ENCODE measurements around the gene MYO1A. TPM values are rescaled to one million over a fixed set of nuclear protein-coding genes. Genes with fewer than 3 reads are reported as not detected.
A peak's percentile ranks its signal among the peaks of the same experiment; 100 is the strongest.

Gene MYO1A
- total RNA-seq (2021) = 1.1 and 1.2 TPM in 2 replicates
- percentile 22 among the genes with signal in this experiment for Bru-seq, nascent RNA
- BruChase-seq, experiment 1, labeled RNA remaining after a 2-hour chase = percentile 19 among the genes with signal in this experiment
- BruChase-seq, experiment 2, labeled RNA remaining after a 6-hour chase = percentile 26 among the genes with signal in this experiment
- long read RNA-seq = 0 reads

DNA sequence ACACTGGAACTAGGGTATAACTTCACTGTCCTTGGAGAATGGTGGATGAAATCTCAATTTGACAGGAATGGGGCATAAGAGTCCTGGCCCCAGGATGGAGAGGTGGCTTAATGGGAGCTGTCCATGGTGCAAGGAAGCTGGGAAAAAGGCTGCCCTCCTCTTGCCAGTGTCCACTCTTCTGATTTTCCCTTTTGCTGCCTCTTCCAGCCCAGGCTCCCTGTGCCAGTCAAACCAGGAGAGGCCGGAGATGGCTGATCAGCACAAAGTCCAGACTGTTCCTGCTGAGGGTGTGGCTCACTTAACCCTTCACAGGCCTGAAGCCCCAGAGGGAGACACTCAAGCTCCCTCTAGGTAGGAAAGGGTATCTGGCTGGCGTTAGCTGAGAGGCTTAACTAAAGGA, at the start of gene MYO1A:
TSS of gene MYO1A (minus strand) at position 240 of the 400 bp plus-strand sequence. CDS start 1,806 bp downstream, outside the sequence.
- POLR2A ChIA-PET (ENCODE audit: low non-redundant PET) = no interaction called here
- H3K4me1 ChIP-seq (ENCODE audit: insufficient read depth, low read length, poor library complexity, severe bottlenecking) = no peaks in the 10 kb centered on the region

DNA sequence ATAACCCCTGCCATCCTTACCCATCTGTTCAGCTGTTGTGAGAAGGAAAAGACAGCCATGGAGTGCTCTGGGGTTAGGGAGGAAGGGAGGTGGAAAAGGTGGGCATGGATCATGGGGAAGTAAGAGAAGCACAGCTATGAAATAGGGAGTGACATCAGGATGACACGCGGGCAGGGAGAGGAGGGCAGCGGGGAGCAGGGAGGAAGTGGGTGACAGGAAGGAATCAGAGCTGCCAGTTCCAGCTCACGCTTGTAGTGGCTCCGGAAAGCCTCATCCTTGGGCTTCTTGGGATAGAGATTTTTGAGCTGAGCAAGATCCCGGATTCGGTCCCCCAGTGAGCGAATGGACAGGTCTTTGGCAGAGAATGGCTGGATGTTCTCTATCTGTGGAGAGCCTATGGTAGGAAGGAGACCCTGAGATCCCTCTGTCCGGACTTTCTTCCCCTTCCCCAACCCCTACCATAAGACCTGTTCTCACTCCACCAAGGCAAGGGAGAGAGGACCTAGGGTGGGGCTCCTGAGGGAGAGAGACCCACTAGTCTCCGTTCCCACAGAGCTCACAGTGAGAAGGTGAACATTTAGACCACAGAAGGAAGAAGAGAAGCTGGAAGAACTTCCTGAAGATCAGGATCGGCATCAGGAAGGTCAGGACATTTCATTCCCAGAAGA, 49.3 kb upstream of the MYO1A start:
- intact Hi-C loops (cut with micrococcal nuclease; ENCODE audit: unreplicated experiment) = no loop called here
- H3K9me3 ChIP-seq (ENCODE audit: low read depth, low read length, poor library complexity, severe bottlenecking) = no peaks in the 10 kb centered on the region
- H3K36me3 ChIP-seq (ENCODE audit: insufficient read depth, low read length, poor library complexity, severe bottlenecking) = peaks cover 57% of the 10 kb centered on the region
- no peaks in the 10 kb centered on the region for H3K27me3 ChIP-seq (replicated peaks; ENCODE audit: insufficient read depth, low read depth, low read length, poor library complexity)
- no peak for DNase-seq (ENCODE audit: low spot score)
- H3K4me3 ChIP-seq (ENCODE audit: low read depth, low read length, poor library complexity, severe bottlenecking) = no peak overlapping the region
- ChIA-PET CTCF (no interaction called here), POLR2A (ENCODE audit: low non-redundant PET) (interaction anchor here (0.6 kb wide), 1 partner anchor 25 kb away, joined by 3 read pairs; no protein-coding TSS in a partner anchor)
- peak overlapping the region; percentile 9 for H3K27ac ChIP-seq (ENCODE audit: low read depth, low read length, poor library complexity, severe bottlenecking)
- H3K4me1 ChIP-seq (ENCODE audit: insufficient read depth, low read length, poor library complexity, severe bottlenecking) = peaks cover 11% of the 10 kb centered on the region
- BruUV-seq (replicated peaks) = no TSS peak
- TF ChIP-seq, protein P1, sequence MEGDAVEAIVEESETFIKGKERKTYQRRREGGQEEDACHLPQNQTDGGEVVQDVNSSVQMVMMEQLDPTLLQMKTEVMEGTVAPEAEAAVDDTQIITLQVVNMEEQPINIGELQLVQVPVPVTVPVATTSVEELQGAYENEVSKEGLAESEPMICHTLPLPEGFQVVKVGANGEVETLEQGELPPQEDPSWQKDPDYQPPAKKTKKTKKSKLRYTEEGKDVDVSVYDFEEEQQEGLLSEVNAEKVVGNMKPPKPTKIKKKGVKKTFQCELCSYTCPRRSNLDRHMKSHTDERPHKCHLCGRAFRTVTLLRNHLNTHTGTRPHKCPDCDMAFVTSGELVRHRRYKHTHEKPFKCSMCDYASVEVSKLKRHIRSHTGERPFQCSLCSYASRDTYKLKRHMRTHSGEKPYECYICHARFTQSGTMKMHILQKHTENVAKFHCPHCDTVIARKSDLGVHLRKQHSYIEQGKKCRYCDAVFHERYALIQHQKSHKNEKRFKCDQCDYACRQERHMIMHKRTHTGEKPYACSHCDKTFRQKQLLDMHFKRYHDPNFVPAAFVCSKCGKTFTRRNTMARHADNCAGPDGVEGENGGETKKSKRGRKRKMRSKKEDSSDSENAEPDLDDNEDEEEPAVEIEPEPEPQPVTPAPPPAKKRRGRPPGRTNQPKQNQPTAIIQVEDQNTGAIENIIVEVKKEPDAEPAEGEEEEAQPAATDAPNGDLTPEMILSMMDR (conservative IDR thresholded peaks at IDR 0.05; ENCODE audit: low read depth, low read length) = no peak
- no peak for TF ChIP-seq EZH2 (IDR thresholded peaks at IDR 0.05; ENCODE audit: borderline replicate concordance, low read depth, low read length, poor library complexity, severe bottlenecking)

More for the DNA sequence above, at the start of gene MYO1A:
- no TSS peak for BruUV-seq (replicated peaks)
- Histone ChIP-seq H3K27ac (ENCODE audit: low read depth, low read length, poor library complexity, severe bottlenecking) (no peak within 1 kb of the TSS), H3K4me3 (ENCODE audit: low read depth, low read length, poor library complexity, severe bottlenecking) (no peak within 1 kb of the TSS), H3K36me3 (ENCODE audit: insufficient read depth, low read length, poor library complexity, severe bottlenecking) (no peaks in the 10 kb centered on the region), H3K9me3 (ENCODE audit: low read depth, low read length, poor library complexity, severe bottlenecking) (no peaks in the 10 kb centered on the region), H3K27me3 (replicated peaks; ENCODE audit: insufficient read depth, low read depth, low read length, poor library complexity) (no peaks in the 10 kb centered on the region)
- TF ChIP-seq, protein P1 (conservative IDR thresholded peaks at IDR 0.05; ENCODE audit: low read depth, low read length) = no peak
- no peak for TF ChIP-seq EZH2 (IDR thresholded peaks at IDR 0.05; ENCODE audit: borderline replicate concordance, low read depth, low read length, poor library complexity, severe bottlenecking)
- intact Hi-C loops (cut with micrococcal nuclease; ENCODE audit: unreplicated experiment) = no loop called here
- CTCF ChIA-PET = no interaction called here
- DNase-seq (ENCODE audit: low spot score) = no peak

DNA sequence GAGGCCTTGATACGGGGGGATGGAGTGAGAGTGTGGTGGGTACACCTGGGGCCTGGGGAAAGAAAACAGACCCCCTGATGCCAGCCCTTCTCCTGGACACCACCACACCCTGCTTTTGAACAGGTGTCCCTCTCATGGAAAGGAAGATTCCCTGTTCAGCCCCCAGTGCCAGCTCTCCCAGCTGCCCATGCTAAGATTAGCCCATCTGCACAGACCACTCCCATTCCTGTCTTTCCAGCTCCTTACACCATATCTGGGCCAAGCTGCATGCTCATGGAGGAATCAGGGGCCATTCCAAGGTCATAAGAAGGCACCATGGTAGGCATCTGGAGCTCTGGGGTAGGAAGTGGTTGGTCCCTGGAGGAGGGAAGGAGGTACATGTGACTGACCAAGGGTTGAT, 48.6 kb upstream of the MYO1A start:
- CTCF ChIA-PET = no interaction called here

More for the DNA sequence above, 48.6 kb upstream of the MYO1A start:
- Histone ChIP-seq H3K9me3 (ENCODE audit: low read depth, low read length, poor library complexity, severe bottlenecking) (no peaks in the 10 kb centered on the region), H3K27ac (ENCODE audit: low read depth, low read length, poor library complexity, severe bottlenecking) (peak overlapping the region; percentile 9), H3K27me3 (replicated peaks; ENCODE audit: insufficient read depth, low read depth, low read length, poor library complexity) (no peaks in the 10 kb centered on the region), H3K36me3 (ENCODE audit: insufficient read depth, low read length, poor library complexity, severe bottlenecking) (peaks cover 60% of the 10 kb centered on the region), H3K4me3 (ENCODE audit: low read depth, low read length, poor library complexity, severe bottlenecking) (no peak overlapping the region), H3K4me1 (ENCODE audit: insufficient read depth, low read length, poor library complexity, severe bottlenecking) (peaks cover 16% of the 10 kb centered on the region)
- BruUV-seq (replicated peaks) = no TSS peak
- intact Hi-C loops (cut with micrococcal nuclease; ENCODE audit: unreplicated experiment) = no loop called here
- no peak for DNase-seq (ENCODE audit: low spot score)
- POLR2A ChIA-PET (ENCODE audit: low non-redundant PET) = no interaction called here
- no peak for TF ChIP-seq EZH2 (IDR thresholded peaks at IDR 0.05; ENCODE audit: borderline replicate concordance, low read depth, low read length, poor library complexity, severe bottlenecking)
- TF ChIP-seq, protein P1 (conservative IDR thresholded peaks at IDR 0.05; ENCODE audit: low read depth, low read length) = no peak
